Measurements from ENCODE around the gene PNN.

The PNN gene

GRCh38 chr14:39229601-39230110 is 54.6 kb downstream of the PNN start:
- DNase-seq (ENCODE audit: low spot score) = no peak

DNA sequence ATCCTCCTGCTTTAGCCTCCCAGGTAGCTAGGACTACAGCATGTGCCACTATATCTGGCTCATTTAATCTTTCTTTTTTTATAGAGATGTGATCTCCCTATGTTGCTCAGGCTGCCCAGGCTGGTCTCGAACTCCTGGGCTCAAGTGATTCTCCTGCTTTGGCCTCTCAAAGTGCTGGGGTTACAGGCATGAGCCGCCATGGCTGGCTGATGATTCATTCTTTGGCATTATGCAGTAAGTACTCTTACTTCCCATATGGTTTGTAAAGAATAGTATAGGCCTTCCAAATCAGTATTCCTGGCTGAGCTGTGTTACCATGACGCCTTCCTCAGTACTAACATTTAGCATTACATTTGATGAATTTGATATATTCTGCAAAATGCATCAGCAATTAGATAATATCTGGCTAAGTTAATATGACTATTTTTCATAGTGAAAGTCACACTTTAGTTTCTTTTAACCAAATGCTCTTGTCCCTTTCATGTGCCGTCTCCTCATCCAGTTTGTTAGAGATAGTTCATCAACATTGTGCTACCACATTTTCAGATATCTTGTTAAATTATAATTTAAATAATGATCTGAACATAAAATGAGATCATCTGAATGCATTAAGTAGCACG is 55.5 kb downstream of the PNN start:
- DNase-seq (ENCODE audit: low spot score) = no peak

GRCh38 chr14:39231751-39232553 is 56.9 kb downstream of the PNN start:
- peak; percentile 5 for DNase-seq (ENCODE audit: low spot score)

All from germinal center (tissue), 1 donor.